Measurements from ENCODE around the gene TMEM125. TPM values are rescaled to one million over a fixed set of nuclear protein-coding genes. Genes with fewer than 3 reads are reported as not detected.

The TMEM125 gene
- total and polyA plus RNA-seq, 10 of the 15 experiments (the other 5 are each of a cell fraction or from before 2014, with no cell fraction given), result 0.28 TPM; not detected in 9

DNA sequence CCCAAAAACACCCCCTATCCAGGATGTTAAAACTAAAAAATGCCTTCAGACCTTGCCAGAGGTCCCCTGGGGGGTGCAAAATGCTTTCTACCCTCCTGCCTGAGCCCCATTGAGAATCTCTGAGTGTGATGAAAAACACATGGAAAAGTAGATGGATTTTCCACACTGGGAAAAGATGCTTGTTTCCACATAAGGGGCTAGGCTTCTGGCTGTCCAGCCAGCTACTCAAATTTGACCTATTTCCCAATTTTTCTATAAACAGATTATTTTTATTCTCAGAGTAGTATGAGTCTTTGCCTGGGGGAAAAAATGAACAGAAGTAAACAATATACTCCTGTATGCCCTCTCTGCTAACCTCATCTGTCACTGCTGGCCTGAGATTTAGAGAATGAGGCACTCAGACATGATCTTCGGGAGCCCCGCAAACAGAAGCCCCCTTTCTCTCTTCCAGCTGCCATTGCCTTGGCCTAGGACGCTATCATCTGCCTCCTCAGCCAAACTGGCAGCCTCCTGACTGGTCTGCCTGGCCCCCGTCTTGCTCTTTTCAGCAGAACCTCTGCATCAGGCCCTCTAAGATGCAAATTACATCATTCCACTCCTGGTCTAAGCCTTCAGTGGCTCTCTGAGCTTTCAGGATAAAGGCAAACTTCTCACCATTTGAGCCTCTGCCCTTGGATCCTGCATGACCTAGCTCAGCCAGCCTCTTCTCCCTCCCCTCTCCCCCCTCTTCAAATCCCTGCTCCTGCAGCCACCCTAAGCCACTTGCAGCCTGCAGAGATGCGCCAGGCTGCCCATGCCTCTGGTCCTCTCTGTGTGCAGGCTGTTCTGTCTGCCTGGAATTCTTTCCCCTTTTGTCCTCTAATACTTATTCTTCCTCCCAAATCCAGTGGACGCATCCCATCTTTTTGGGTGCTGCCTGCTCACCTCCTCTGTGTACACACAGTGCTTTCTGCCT, 39.7 kb upstream of the TMEM125 start (continued):
- TF ChIP-seq, protein P1, sequence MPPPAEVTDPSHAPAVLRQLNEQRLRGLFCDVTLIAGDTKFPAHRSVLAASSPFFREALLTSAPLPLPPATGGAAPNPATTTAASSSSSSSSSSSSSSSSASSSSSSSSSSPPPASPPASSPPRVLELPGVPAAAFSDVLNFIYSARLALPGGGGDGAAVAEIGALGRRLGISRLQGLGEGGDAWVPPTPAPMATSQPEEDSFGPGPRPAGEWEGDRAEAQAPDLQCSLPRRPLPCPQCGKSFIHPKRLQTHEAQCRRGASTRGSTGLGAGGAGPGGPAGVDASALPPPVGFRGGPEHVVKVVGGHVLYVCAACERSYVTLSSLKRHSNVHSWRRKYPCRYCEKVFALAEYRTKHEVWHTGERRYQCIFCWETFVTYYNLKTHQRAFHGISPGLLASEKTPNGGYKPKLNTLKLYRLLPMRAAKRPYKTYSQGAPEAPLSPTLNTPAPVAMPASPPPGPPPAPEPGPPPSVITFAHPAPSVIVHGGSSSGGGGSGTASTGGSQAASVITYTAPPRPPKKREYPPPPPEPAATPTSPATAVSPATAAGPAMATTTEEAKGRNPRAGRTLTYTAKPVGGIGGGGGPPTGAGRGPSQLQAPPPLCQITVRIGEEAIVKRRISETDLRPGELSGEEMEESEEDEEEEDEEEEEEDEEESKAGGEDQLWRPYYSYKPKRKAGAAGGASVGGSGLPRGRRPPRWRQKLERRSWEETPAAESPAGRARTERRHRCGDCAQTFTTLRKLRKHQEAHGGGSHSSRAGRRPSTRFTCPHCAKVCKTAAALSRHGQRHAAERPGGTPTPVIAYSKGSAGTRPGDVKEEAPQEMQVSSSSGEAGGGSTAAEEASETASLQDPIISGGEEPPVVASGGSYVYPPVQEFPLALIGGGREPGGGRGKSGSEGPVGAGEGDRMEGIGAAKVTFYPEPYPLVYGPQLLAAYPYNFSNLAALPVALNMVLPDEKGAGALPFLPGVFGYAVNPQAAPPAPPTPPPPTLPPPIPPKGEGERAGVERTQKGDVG (CRISPR knock-in tag; IDR thresholded peaks at IDR 0.05), result no peak

DNA sequence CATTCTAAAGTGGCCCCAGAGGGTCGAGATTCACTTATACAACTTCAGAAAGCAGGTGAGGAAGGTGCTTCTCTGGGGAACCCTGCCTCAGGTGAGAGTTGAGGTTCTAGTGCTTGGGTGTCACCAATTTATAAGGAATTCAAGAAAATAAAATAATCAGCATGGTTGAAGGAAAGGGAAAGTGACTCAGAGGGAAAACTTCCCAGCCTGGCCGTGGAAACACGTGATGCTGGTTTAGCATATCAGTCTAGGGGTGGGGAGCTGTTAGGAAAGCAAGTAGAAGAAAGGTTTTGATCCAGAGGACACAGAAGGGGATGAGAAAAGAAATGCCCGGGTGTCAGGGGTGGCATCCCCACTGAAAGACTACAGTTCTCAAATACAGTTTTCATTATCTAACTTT, 37.7 kb upstream of the TMEM125 start:
- 38% methylated on average over 4 of the region's 4 CpGs for WGBS (ENCODE audit: insufficient coverage, insufficient replicate concordance, low lambda C conversion rate, missing lambda C conversion rate)
- Histone ChIP-seq H3K4me1 (ENCODE audit: control insufficient read depth, insufficient read depth, low read length) (no peaks in the 10 kb centered on the region; the same call in 1 of the 2 replicates), H3K27me3 (replicated peaks in 1 of 2; ENCODE audit: control insufficient read depth in 2 of 2, insufficient read depth in 2 of 2, low read length in 1 of 2) (no peaks in the 10 kb centered on the region), H3K4me2 (ENCODE audit: control insufficient read depth, insufficient read depth) (no peak overlapping the region), H3K9ac (ENCODE audit: control insufficient read depth, insufficient read depth, low read length) (no peak overlapping the region), H3K9me3 (replicated peaks; ENCODE audit: control insufficient read depth, insufficient read depth, low read length) (no peaks in the 10 kb centered on the region), H2AFZ (ENCODE audit: control insufficient read depth, low read depth, low read length) (no peak overlapping the region), H3K36me3 (ENCODE audit: control insufficient read depth in 2 of 2, insufficient read depth in 2 of 2, low read length in 1 of 2) (peaks cover 3 to 11% of the 10 kb centered on the region in 2 experiments; a peak in 2 of 4 replicates), H3K27ac (ENCODE audit: control insufficient read depth, insufficient read depth) (no peak overlapping the region), H4K20me1 (ENCODE audit: control insufficient read depth, insufficient read depth) (no peaks in the 10 kb centered on the region), H3K79me2 (ENCODE audit: control insufficient read depth, insufficient read depth, low read length) (no peaks in the 10 kb centered on the region), H3K4me3 (no peak overlapping the region)
- RAD21 ChIA-PET (ENCODE audit: unreplicated experiment), result interaction anchor here (1.4 to 1.9 kb wide), 2 partner anchors 126 to 182 kb away, joined by 4 read pairs; partner anchors contain the start of gene CDC20
- FAIRE-seq, result no peak
- POLR2A ChIA-PET, result interaction anchor here (0.7 kb wide), 1 partner anchor 70 kb away, joined by 4 read pairs; no protein-coding TSS in a partner anchor
- intact Hi-C loops (cut with micrococcal nuclease; ENCODE audit: unreplicated experiment) (no loop called here), in situ Hi-C loops (cut with MboI) (no loop called here)
- CTCF ChIA-PET, result interaction anchor here (0.6 to 3.4 kb wide), 3 partner anchors 10 to 309 kb away, joined by 3 to 11 read pairs (median 3); no protein-coding TSS in a partner anchor
- TF ChIP-seq, protein P2, sequence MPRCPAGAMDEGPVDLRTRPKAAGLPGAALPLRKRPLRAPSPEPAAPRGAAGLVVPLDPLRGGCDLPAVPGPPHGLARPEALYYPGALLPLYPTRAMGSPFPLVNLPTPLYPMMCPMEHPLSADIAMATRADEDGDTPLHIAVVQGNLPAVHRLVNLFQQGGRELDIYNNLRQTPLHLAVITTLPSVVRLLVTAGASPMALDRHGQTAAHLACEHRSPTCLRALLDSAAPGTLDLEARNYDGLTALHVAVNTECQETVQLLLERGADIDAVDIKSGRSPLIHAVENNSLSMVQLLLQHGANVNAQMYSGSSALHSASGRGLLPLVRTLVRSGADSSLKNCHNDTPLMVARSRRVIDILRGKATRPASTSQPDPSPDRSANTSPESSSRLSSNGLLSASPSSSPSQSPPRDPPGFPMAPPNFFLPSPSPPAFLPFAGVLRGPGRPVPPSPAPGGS (IDR thresholded peaks at IDR 0.05; ENCODE audit: borderline replicate concordance, insufficient read depth, low read depth, low read length, poor library complexity, severe bottlenecking), result no peak
- no peak for TF ChIP-seq JUNB (IDR thresholded peaks at IDR 0.05)
- no peak for TF ChIP-seq CBX5 (IDR thresholded peaks at IDR 0.05; ENCODE audit: low read depth)
- no peak for TF ChIP-seq POLR2A (IDR thresholded peaks at IDR 0.05; ENCODE audit: low read depth, low read length)
- no peak for TF ChIP-seq NFIC (IDR thresholded peaks at IDR 0.05; ENCODE audit: low read depth, low read length)
- no peak for TF ChIP-seq YBX1 (IDR thresholded peaks at IDR 0.05)
- no peak for TF ChIP-seq ASH2L (IDR thresholded peaks at IDR 0.05; ENCODE audit: borderline replicate concordance, low read depth)
- no peak for TF ChIP-seq HDGF (IDR thresholded peaks at IDR 0.05)
- no peak for TF ChIP-seq RUNX3 (IDR thresholded peaks at IDR 0.05; ENCODE audit: low read length)
- no peak for TF ChIP-seq TCF12 (IDR thresholded peaks at IDR 0.05; ENCODE audit: low read depth, low read length)
- no peak for TF ChIP-seq MEF2B (IDR thresholded peaks at IDR 0.05; ENCODE audit: partially characterized antibody, poor library complexity, severe bottlenecking)
- TF ChIP-seq SUPT20H (IDR thresholded peaks at IDR 0.05; ENCODE audit: borderline replicate concordance, control insufficient read depth, low read depth, low read length), result no peak
- no peak for ATAC-seq
- SMC1A ChIA-PET (ENCODE audit: uncharacterized antibody, unreplicated experiment), result interaction anchor here (1.6 to 6.5 kb wide), 2 partner anchors 35 to 182 kb away, joined by 4 to 63 read pairs; no protein-coding TSS in a partner anchor
- BruUV-seq (replicated peaks), result no TSS peak
- no peak for DNase-seq (ENCODE audit: low read depth, low spot score)

All from GM12878 (cell line).